ENCODE data around the gene PLXDC2. TPM values are rescaled to one million over a fixed set of nuclear protein-coding genes. Genes with fewer than 3 reads are reported as not detected.

PLXDC2 gene
- total RNA-seq, 6 donors from 2014 or later = 39.0 to 129 (median 68.0) TPM

- Histone ChIP-seq H3K27me3 (no peaks in the 10 kb centered on the region), H3K27ac (peak overlapping the region; percentile 85 to 94 (median 88)), H3K36me3 (no peaks in the 10 kb centered on the region), H3K9me3 (no peaks in the 10 kb centered on the region), H3K4me1 (peaks cover 0 to 27% (median 3%) of the 10 kb centered on the region in 4 donors), H3K4me3 (peak overlapping the region; percentile 48 to 90 (median 78))
- no peak for TF ChIP-seq CTCF (IDR thresholded peaks at IDR 0.05)
- TF ChIP-seq EP300 (IDR thresholded peaks at IDR 0.05) = no peak
- peak in 1 of 4 donors; percentile 15 for TF ChIP-seq POLR2A (IDR thresholded peaks at IDR 0.05)
- no peak for TF ChIP-seq POLR2AphosphoS5 (IDR thresholded peaks at IDR 0.05)
- WGBS, 2 donors = 0 to 3% methylated on average over 19 to 27 of the region's 27 CpGs
- peak; percentile 34 to 83 for DNase-seq
- ATAC-seq (ENCODE audit: low FRiP score in 2 of 2) = peak; percentile 45 to 67
Observed at GRCh38 chr10:19817231-19817933, 1.1 kb downstream of the PLXDC2 start.

- Histone ChIP-seq H3K27me3 (no peaks in the 10 kb centered on the region), H3K9me3 (no peaks in the 10 kb centered on the region), H3K27ac (peak overlapping the region in 2 of 4 donors; percentile 85 to 89), H3K4me1 (peaks cover 0 to 27% (median 5%) of the 10 kb centered on the region in 4 donors), H3K36me3 (no peaks in the 10 kb centered on the region), H3K4me3 (peak overlapping the region in 3 of 4 donors; percentile 75 to 90 (median 81))
- 33 to 40% methylated on average over 1 of the region's 1 CpG for WGBS, 2 donors
- TF ChIP-seq EP300 (IDR thresholded peaks at IDR 0.05) (no peak), POLR2AphosphoS5 (IDR thresholded peaks at IDR 0.05) (no peak), CTCF (IDR thresholded peaks at IDR 0.05) (no peak)
- ATAC-seq (ENCODE audit: low FRiP score in 2 of 2) (no peak), DNase-seq (no peak)
Observed at GRCh38 chr10:19818876-19819275, 2.6 kb downstream of the PLXDC2 start.

- ATAC-seq (ENCODE audit: low FRiP score in 2 of 2) (no peak), DNase-seq (no peak)
- 0% methylated on average over 2 of the region's 2 CpGs for WGBS, 2 donors
- H3K27ac ChIP-seq = peak overlapping the region in 1 of 4 donors; percentile 44
- no peaks in the 10 kb centered on the region for H3K27me3 ChIP-seq
- TF ChIP-seq CTCF (IDR thresholded peaks at IDR 0.05) (peak; percentile 61 to 86 (median 74)), EP300 (IDR thresholded peaks at IDR 0.05) (no peak)
- peaks cover 0 to 31% (median 8%) of the 10 kb centered on the region in 4 donors for H3K4me1 ChIP-seq
- H3K36me3 ChIP-seq = no peaks in the 10 kb centered on the region
- H3K9me3 ChIP-seq = no peaks in the 10 kb centered on the region
- peak overlapping the region in 3 of 4 donors; percentile 75 to 90 (median 81) for H3K4me3 ChIP-seq
Observed at GRCh38 chr10:19819419-19820033, 3.3 kb downstream of the PLXDC2 start.

- no peak for DNase-seq
- TF ChIP-seq CTCF (IDR thresholded peaks at IDR 0.05) (no peak), POLR2A (IDR thresholded peaks at IDR 0.05) (no peak), POLR2AphosphoS5 (IDR thresholded peaks at IDR 0.05) (no peak), EP300 (IDR thresholded peaks at IDR 0.05) (no peak)
- H3K9me3 ChIP-seq = no peaks in the 10 kb centered on the region
- H3K4me3 ChIP-seq = no peak overlapping the region
- H3K36me3 ChIP-seq = no peaks in the 10 kb centered on the region
- peak in 1 of 2 donors; percentile 63 for ATAC-seq (ENCODE audit: low FRiP score in 2 of 2)
- no peaks in the 10 kb centered on the region for H3K27me3 ChIP-seq
- H3K4me1 ChIP-seq = peaks cover 20 to 28% (median 25%) of the 10 kb centered on the region in 4 donors
- H3K27ac ChIP-seq = peak overlapping the region; percentile 39 to 71 (median 42)
- 69 to 78% methylated on average over 5 of the region's 5 CpGs for WGBS, 2 donors
Observed at GRCh38 chr10:19824381-19825342, 8.4 kb downstream of the PLXDC2 start.
